ENCODE data around the gene EEFSEC.

EEFSEC gene

DNA sequence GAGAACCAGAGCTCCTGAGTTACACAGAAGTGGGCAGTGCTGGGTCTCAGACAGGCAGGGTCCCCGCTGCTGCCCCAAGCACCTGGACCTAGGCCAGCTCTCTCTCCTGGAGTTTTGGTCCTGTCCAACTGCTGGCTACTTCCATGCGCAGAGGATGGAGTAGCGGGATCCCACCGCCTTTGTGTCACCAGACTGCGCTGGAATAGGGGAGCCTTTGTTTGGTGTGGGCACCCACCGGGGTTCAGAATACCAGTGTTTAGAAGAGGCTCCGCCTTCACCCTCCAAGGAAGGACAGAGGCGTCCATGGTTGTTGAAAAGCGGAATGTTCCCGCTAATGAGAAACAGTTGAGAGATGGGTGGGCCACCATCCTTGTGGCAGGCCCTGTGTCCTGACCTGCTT, 159.0 kb downstream of the EEFSEC start:
- H3K36me3 ChIP-seq (ENCODE audit: control insufficient read depth, insufficient read depth, low read length): peaks cover 2% of the 10 kb centered on the region; the same call in 1 of the 2 replicates
- H3K27me3 ChIP-seq (replicated peaks; ENCODE audit: control insufficient read depth, insufficient read depth, low read length): no peaks in the 10 kb centered on the region
- TF ChIP-seq, protein P1, sequence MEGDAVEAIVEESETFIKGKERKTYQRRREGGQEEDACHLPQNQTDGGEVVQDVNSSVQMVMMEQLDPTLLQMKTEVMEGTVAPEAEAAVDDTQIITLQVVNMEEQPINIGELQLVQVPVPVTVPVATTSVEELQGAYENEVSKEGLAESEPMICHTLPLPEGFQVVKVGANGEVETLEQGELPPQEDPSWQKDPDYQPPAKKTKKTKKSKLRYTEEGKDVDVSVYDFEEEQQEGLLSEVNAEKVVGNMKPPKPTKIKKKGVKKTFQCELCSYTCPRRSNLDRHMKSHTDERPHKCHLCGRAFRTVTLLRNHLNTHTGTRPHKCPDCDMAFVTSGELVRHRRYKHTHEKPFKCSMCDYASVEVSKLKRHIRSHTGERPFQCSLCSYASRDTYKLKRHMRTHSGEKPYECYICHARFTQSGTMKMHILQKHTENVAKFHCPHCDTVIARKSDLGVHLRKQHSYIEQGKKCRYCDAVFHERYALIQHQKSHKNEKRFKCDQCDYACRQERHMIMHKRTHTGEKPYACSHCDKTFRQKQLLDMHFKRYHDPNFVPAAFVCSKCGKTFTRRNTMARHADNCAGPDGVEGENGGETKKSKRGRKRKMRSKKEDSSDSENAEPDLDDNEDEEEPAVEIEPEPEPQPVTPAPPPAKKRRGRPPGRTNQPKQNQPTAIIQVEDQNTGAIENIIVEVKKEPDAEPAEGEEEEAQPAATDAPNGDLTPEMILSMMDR (IDR thresholded peaks at IDR 0.05; ENCODE audit: insufficient read depth, low read length, poor library complexity, severe bottlenecking): no peak
- no peak for DNase-seq (ENCODE audit: extremely low read depth, insufficient read length)
- H3K4me3 ChIP-seq (replicated peaks; ENCODE audit: low read depth, low read length): no peak overlapping the region

DNA sequence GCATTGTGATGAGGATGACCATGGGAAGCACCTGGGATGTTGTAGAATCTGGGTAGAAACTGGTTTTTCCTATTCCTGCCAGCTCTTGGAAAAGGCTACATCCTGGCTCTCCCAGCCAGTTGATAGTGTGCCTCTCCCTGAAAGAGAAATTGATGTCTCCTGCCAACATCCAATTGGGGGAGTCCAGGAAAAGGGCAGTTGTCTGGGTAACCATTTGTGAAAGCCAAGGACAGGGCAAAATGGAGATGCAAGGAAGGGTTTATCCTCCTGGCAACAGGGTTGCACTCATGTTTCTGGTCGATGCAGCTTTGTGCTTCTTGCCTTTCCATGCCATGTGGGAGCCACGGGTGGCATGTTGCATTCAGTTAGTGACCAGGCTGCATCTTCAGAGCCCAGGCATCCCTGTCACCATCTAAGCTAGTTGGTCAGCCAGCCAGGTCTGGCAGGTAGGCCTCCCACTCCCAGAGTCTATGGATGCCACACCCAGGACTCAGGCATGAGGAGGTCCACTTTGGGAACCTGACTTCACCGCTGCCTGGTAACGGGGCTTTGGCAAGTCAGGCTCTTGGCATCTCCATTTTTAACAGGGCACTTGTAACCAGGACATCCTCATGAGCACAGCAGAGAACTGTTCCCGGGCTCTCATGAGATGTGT, 159.9 kb downstream of the EEFSEC start:
- TF ChIP-seq, protein P1 (IDR thresholded peaks at IDR 0.05; ENCODE audit: insufficient read depth, low read length, poor library complexity, severe bottlenecking): no peak
- Histone ChIP-seq H3K4me3 (replicated peaks; ENCODE audit: low read depth, low read length) (no peak overlapping the region), H3K27me3 (replicated peaks; ENCODE audit: control insufficient read depth, insufficient read depth, low read length) (no peaks in the 10 kb centered on the region), H3K36me3 (ENCODE audit: control insufficient read depth, insufficient read depth, low read length) (no peaks in the 10 kb centered on the region)
- no peak for DNase-seq (ENCODE audit: extremely low read depth, insufficient read length)

DNA sequence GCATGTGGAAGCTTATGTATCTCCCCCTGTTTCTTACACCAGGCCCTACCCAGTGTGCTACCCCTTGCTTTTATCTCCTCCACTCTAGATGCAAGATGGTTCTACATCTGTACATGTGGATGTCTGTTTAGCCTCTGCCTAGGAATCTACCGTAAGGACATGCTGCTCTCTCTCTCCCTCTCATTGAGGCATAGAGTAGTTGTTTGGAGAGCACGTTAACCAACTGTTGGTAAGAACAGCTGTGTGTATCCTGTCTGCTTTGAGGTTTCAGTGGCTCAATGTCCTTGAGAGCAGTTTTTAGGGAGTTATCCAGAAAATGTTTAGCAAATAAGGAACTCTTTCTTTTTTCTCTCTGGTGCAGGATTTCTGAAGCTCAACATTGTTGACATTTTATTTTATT, 160.7 kb downstream of the EEFSEC start:
- no peaks in the 10 kb centered on the region for H3K27me3 ChIP-seq (replicated peaks; ENCODE audit: control insufficient read depth, insufficient read depth, low read length)
- no peak for DNase-seq (ENCODE audit: extremely low read depth, insufficient read length)
- TF ChIP-seq, protein P1 (IDR thresholded peaks at IDR 0.05; ENCODE audit: insufficient read depth, low read length, poor library complexity, severe bottlenecking): no peak
- no peak overlapping the region for H3K4me3 ChIP-seq (replicated peaks; ENCODE audit: low read depth, low read length)
- no peaks in the 10 kb centered on the region for H3K36me3 ChIP-seq (ENCODE audit: control insufficient read depth, insufficient read depth, low read length)

DNA sequence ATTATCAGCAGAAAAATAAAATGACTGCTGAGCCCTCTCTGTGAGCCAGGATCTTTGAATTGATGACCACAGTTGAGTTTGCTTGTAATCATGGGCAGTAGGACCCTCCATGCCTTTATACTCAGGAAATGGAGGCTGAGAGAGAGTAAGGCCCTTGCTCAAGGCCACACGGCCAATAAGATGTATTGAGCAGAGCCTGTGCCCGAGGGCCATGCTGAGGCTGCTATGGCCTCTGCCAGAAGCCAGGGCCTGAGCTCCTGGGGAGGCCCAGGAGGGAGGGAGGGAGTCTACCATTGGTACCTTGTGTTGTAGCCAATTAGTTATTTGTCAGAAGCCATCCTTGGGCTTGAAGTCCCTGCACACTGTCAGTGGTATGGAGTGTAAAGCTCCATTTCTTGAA, 162.0 kb downstream of the EEFSEC start:
- Histone ChIP-seq H3K27me3 (replicated peaks; ENCODE audit: control insufficient read depth, insufficient read depth, low read length) (no peaks in the 10 kb centered on the region), H3K36me3 (ENCODE audit: control insufficient read depth, insufficient read depth, low read length) (peaks cover 2% of the 10 kb centered on the region), H3K4me3 (replicated peaks; ENCODE audit: low read depth, low read length) (no peak overlapping the region)
- DNase-seq (ENCODE audit: extremely low read depth, insufficient read length): no peak
- TF ChIP-seq, protein P1 (IDR thresholded peaks at IDR 0.05; ENCODE audit: insufficient read depth, low read length, poor library complexity, severe bottlenecking): no peak

DNA sequence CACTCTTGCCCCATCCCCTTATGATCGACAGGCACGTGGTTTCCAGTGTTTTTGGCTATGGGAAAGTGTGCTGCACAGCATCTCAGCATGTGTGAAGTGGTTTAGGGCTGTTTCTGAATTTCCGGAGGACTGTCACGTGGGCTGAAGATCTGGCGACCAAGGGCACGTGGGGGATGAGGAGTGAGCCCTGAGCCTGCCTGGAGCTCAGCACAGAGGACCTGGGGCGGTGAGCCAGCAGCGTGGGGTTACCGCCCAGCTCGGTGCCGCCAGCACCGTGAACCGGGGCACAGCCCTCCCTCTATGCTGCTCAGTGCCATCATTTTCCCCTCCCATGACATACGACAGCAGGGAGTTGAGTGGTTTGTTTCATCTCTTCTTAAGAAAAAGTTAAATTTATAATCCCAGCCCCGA, 163.2 kb downstream of the EEFSEC start:
- TF ChIP-seq, protein P1 (IDR thresholded peaks at IDR 0.05; ENCODE audit: insufficient read depth, low read length, poor library complexity, severe bottlenecking): no peak
- DNase-seq (ENCODE audit: extremely low read depth, insufficient read length): no peak
- Histone ChIP-seq H3K27me3 (replicated peaks; ENCODE audit: control insufficient read depth, insufficient read depth, low read length) (no peaks in the 10 kb centered on the region), H3K36me3 (ENCODE audit: control insufficient read depth, insufficient read depth, low read length) (peaks cover 2% of the 10 kb centered on the region), H3K4me3 (replicated peaks; ENCODE audit: low read depth, low read length) (no peak overlapping the region)
